Measurements from ENCODE around the gene TPCN1.
"Not testable (repeated sequence)": the region's sequence is repeated elsewhere in the genome, so short reads cannot be mapped to it uniquely, and the experiment has no call there.

The TPCN1 gene

DNA sequence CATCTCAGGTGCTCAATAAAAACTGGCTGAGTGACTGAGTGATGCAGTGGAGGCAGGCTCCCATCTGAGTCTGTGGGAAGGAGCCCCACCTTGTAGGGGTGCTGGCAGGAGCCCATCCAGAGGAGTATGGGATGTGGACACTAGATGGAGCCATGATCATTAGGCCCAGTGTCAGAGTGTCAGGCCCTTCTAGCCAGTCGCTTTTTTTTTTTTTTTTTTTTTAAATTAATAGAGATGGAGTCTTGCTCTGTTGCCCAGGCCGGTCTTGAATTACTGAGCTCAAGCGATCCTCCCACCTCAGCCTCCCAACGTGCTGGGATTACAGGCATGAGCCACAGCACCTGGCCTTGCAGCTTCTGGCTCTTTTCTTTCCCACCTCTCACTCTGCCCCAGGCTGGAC, 24.3 kb upstream of the TPCN1 start:
- peak in 1 of 2 experiments; percentile 40 for DNase-seq (ENCODE audit: low read depth in 2 of 2)

DNA sequence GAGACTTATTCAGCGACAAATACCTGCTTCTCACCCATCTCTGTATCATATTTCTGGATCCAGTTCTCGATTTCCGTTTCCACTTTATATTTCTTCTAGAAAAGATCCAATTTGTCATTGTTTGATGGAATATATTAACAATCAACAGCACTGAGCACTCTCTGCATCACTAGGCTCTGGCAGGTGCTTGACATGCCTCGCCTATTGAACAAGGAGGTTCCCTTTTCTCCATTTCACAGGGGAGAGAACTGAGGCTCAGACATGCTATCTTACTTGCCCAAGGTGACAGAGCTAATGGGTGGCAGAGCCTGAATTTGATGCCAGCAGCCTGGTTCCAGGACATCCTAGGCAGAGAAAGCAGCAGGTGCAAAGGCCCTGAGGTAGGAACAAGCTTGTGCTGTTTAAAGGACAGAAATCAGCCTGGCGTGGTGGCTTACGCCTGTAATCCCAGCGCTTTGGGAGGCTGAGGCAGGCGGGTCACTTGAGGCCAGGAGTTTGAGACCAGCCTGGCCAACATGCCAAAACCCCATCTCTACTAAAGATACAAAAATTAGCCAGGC, 23.7 kb upstream of the TPCN1 start:
- no peak for DNase-seq (ENCODE audit: low read depth in 2 of 2)

DNA sequence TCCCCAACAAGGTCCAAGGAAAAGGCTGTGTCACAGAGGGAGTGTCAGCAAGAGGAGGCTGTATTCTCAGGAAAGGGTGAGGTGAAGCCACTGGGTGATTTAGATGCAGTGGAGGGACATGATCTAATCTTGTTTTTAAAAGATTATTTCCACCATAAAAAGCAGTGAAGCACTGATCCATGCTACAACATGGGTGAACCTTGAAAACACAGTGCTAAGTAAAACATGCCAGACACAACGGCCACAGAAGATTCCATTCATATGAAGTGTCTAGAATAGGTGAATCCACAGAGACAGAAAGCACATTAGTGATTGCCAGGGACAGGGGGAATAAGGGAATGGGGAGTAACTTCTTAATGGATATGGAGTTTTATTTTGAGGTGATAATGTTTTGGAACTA, 23.0 kb upstream of the TPCN1 start:
- DNase-seq (ENCODE audit: low read depth in 2 of 2) = no peak

DNA sequence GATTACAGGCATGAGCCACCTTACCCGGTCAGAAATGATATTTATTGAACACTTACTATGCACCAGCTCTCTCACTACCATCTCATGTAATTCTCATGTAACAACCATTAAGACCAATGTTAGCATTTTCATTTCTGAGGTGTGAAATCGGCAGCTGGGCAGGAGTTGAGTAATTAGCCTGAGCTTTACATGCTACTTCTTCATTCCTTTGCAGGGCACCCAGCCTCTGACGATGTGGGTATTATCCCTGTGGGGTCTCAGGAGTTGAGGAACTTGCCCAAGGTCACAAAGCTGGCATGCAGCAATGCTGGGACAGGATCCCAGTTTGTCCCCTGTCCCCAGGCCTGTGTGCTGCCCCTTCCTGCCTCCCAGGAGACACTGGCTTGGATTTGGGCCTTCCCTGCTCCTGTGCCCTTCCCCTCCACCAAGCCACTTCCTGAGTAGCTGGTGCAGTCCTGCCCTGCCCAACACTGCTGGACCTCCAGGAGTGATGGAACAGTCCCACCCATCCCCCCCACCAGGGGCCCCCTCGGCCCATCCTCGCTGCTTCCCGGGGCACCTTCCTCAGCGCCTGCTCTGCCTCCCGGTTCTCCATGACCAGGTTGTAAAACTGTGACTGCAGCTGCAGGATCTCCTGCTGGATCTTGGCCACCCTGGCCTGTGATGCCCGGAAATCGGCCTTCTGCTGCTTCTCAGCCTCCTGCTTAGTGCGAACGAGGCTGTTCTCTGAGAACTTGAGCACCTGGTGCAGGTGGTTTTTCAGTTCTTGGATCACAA, 21.1 kb upstream of the TPCN1 start:
- DNase-seq (ENCODE audit: low read depth in 2 of 2) = no peak

DNA sequence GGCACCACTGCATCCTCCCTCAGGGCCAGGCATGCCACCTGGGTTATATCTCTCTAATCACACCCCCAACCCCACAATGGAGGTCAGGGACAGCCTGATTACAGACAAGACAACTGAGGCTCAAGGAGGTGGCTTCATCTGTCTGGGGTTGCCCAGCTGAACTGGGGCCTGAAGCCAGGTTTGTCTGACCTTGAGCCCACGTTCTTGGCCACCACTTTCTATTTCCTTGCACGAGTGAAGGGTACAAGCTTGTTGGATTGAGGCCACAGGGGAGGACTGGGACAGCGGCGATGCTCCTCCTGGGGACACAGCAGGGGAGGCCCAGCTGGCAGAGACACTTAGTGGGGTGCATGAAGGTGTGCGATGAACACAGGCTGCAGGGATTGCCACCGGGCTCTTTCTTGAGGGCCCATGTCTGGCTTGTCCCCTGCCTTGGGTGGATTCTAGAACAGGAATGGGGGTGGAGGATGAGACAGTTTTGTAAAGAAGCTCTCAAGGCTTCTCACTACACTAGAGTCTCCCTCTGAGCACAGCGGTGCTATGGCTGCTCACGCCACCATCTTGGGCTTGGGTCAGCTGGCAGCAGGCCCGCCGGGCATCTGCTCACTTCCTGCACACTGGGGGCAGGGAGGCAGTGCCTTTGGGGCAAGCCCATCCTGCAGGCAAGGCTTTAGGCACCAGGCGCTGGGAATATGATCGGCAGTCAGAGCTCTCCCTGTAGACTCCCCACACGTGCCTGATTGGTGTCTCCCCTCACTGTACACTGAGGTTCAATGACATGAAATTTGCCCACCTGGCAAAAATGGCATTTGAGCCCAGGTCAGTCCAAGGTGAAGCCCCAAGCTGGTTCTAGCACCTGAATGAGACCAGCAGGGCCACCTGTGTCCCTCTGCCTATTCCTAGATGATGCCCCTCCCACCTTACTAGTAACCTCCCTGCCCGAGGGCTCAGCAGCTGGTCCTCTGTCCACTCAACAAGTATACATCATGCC, 19.8 kb upstream of the TPCN1 start:
- DNase-seq (ENCODE audit: low read depth in 2 of 2) = no peak

DNA sequence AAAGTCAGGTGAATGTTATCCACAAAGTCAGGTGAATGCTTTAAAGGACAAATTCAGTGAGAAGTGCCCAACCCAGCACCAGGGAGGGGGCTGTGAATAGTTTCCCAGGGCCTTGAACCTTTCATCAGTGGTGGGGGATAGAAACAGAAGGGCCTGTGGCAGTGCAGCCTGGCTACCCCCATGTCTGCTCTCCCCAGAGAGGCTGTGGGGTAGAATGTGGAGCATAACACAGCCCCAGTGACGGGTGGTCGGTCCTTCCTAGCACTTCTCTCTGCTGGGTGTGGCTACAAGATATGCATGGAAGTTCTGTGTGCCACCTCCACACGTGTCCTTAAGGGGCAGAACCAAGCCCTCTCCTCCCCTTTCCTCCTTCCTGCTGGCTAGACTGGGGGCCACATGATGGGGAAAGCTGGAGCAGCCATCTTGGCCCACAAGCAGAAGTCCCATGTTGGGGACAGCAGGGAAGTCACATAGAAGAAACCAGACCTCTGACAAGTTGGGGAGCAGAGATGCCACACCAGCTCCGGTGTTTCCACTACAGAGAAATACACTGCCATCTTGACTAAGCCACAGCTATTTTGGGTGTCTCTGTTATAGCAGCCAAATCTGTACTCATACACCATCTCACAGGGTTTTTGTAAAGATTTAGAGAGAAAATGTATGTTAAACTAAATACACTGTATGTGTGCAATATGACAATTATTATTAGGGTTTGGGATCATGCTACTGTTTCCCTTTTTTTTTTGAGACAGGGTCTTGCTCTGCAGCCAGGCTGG, 18.8 kb upstream of the TPCN1 start:
- no peak for DNase-seq (ENCODE audit: low read depth in 2 of 2)

DNA sequence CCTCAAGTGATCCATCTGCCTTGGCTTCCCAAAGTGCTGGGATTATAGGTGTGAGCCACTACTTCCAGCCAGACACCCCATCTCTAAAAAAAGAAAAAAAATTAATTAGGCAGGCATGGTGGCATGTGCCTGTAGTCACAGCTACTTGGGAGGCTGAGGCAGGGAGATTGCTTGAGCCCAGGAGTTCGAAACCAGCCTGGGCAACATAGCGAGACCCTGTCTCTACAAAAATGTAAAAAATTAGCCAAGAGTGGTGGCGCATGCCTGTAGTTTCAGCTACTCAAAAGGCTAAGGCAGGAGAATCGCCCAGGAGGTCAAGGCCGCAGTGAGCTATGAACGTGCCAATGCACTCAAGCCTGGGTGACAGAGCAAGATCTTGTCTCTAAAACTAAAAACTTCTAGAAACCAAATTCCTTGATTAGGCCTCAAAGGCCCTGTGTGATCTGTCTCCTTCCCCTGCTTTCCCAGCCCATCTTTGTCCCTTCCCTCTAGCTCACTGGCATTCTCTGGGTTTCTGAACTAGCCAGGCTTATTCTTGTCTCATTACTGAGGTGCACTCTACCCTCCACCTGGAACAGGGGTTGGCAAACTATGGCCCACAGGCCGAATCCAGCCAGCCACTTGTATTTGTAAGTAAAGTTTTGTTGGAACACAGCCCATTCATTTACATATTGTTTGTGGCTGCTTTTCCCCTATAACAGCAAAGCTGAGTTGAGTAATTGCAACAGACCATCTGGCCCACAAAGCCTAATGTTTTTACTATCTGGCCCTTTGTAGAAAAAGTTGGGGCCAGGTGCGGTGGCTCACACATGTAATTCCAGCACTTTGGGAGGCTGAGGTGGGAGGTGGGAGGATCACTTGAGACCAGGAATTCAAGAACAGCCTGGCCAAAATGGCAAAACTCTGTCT, 17.2 kb upstream of the TPCN1 start:
- no peak for DNase-seq (ENCODE audit: low read depth in 2 of 2)

DNA sequence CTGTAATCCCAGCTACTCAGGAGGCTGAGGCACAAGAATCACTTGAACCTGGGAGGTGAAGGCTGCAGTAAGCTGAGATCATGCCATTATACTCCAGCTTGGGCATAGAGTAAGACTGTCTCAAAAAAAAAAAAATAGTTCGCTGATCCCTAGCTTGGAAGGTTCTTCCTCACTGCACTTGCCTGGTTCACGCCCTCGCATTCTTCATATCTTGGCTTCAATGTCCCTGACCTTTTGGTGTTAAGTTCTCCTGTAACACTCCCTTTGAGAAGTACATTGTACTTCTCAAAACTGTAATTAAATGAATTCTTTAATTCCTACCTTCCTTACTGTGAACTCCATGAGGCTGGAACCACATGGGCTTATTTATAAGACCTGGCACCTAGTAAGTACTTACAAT, 16.5 kb upstream of the TPCN1 start:
- DNase-seq (ENCODE audit: low read depth in 2 of 2) = no peak

DNA sequence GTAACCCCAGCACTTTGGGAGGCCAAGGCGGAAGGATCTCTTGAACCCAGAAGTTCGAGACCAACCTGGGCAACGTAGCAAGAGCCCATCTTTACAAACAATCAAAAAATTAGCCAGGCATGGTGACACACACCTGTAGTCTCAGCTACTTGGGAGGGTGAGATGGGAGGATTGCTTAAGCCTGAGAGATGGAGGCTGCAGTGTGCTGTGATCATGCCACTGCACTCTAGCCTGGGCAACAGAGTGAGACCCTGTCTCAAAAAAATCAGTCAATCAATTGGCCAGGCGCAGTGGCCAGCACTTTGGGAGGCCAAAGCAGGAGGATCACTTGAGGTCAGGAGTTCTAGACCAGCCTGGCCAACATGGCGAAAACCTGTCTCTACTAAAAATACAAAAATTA, 14.5 kb upstream of the TPCN1 start:
- not testable (repeated sequence) for DNase-seq (ENCODE audit: low read depth in 2 of 2)

DNA sequence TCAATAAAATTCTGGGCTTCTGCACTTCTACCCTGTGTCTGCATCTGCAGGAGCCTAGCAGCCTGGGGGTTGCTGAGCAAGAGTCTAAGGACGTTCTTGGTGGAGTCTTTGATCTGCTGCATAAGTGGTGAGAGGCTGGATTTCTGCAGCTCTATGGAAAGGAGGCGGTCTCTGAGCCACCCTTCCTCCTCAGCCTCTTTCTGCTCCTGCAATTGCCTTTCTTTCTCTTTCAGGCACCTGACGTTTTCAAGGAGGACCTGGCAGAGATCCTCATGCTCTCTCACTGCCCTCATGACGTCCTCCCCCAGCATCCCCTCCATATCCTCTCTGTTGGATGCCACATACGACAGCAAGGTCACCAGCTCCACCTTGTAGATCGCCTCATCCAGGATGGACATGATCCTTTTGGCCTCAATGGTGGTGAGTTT, 13.6 kb upstream of the TPCN1 start:
- no peak for DNase-seq (ENCODE audit: low read depth in 2 of 2)

DNA sequence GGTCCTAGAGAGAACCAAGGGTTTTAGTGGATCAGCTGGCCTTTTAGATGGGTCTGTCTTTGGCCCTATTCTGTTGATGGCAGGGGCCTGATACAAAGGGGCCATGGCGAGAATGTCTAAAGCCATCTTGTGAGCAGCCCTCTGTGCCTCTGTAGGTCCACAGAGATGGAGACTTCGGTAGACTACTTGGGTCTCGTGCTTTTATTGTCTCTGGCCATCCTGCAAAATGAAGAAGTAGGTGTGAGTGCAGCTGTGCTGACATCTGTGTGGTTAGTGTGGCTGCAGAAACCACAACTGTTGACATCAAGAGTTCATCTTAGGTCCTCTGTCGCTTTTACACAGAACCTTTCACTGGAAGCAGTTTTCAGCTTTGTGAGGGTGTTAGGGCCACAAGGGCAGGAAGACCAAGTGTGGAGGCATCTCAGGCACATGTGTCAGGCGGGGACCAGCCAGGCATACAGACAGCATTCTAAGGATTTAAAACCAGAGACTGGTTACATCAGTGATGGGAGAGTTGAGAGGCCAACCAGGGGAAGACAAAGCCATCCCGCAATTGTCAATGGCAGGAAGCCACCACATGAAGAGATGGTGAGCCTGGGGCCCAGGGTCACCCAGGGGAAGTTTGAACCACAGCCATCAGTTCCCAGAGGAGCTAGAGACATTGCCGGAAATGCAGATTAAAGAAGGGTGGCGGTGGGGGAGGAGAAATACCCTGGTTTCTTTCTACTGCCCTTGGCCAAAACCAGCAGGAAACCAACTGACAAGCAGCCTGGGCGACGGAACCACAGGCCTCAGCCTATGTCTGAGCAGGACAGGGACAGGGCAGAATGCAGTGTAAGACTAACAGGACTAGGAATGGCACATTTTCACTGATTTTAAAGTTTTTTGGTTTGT, 13.0 kb upstream of the TPCN1 start:
- DNase-seq (ENCODE audit: low read depth in 2 of 2) = peak in 1 of 2 experiments; percentile 50

DNA sequence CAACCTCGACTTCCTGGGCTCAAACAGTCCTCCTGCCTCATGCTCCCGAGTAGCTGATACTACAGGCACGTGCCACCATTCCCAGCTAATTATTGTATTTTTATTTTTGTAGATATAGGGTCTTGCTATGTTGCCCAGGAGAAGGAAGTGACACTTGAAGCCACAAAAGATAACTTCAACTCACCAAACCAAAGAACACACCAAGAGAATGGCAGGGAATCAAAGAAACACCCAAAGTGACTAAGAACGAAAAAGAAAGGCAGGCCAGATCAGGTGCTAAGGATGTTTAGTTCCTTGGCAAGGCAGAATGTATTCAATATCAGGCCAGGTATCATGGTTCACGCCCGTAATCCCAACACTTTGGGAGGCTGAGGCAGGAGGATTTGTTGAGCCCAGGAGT, 10.1 kb upstream of the TPCN1 start:
- no peak for DNase-seq (ENCODE audit: low read depth in 2 of 2)

DNA sequence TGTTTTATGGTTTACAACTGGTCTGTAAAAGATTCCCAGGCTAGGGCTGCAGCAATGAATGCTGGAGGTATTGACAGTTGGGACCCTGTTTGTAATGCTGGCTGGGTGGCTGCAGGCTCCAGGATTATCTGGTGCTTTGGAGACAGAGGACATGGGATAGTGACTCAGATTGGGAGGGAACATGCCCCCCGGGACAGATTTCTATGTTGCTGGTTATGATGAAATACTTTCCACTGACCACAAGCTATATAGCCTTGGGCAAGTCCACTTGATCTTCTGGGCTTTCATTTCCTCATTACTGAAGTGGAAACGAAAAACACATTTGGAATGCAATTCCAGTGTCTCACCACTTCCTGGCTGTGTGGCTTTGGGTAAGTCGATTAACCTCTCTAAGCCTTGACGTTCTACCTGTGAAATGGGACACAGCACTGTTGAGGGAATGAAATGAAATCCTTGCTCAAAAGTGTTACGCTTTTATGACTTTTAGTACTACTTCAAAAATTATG, 6.3 kb upstream of the TPCN1 start:
- no peak for DNase-seq (ENCODE audit: low read depth in 2 of 2)

DNA sequence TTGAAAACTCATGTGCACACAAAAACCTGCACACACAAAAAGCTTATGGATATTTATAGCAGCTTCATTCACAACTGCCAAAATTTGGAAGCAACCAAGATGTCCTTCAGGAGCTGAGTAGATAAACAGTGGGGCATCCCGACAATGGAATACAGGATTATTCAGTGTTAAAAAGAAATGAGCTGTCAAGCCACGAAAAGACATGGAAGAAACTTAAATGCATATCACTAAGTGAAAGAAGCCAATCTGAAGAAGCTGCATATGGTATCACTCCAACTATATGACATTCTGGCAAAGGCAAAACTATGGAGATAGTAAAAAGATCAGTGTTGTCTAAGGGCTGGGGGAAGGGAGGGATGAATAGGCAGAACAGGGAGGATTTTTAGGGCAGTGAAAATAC, 5.2 kb upstream of the TPCN1 start:
- no peak for DNase-seq (ENCODE audit: low read depth in 2 of 2)

DNA sequence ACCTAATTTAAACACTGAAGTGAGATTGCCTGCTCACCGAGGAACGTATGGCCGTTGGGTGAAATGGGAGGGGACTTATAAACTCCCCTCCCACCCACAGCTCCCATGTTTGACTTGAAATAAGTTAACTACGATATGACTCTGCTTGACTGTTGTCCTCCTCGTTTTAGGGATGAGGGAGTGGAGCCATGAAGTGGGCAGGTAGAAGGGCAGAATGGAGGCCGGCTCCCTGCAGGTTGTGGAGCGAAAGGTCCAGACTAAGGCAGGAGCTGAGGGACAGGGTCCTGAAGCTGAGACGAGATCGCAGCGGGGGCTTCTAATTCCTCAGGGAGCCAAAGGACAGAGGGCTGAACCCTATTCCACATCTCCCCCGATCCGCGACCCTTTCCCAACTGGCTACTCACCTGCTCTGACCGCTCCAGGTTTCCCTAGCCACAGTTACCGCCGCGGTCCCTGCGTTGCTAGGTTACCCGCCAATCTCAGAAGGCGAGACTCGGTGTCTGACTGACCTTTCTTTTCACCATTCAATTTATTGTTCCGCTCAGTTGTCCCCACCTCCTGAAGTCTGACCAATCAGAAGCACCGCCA, 577 bp upstream of the TPCN1 start:
- no peak for DNase-seq (ENCODE audit: low read depth in 2 of 2)

DNA sequence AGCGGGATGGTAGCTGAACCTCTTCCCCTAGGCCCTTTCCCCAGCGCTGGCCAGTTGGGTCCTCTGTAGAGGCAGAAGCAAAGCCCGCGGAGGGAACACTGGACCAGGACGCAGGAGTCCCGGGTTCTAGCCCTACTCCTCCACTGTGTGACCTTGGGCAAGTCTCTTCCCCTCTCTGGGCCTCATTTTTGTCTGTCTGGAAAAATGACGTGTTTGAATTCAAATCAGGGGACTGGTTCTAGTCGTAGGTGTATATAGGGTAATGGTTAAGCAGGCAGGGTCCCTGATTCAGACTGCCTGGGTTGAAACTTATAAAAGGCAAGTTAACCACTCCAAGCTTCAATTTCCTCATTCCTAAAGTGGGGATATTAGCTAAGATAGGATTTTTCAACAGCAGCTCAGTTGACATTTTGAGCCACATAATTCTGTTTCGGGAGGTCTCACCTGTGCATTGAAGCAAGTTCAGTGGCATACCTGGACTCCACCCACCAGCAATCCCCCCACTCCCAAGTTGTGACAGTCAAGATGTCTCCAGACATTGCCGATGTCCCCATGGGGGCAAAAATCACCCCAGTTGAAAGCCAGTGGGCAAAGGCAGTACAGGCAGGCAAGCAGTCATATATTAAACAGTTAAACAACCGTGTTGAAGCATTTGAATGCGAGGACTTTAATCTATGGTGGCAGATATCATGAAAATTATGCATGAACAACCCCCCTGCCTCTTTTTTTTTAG, 899 bp downstream of the TPCN1 start:
- no peak for DNase-seq (ENCODE audit: low read depth in 2 of 2)

DNA sequence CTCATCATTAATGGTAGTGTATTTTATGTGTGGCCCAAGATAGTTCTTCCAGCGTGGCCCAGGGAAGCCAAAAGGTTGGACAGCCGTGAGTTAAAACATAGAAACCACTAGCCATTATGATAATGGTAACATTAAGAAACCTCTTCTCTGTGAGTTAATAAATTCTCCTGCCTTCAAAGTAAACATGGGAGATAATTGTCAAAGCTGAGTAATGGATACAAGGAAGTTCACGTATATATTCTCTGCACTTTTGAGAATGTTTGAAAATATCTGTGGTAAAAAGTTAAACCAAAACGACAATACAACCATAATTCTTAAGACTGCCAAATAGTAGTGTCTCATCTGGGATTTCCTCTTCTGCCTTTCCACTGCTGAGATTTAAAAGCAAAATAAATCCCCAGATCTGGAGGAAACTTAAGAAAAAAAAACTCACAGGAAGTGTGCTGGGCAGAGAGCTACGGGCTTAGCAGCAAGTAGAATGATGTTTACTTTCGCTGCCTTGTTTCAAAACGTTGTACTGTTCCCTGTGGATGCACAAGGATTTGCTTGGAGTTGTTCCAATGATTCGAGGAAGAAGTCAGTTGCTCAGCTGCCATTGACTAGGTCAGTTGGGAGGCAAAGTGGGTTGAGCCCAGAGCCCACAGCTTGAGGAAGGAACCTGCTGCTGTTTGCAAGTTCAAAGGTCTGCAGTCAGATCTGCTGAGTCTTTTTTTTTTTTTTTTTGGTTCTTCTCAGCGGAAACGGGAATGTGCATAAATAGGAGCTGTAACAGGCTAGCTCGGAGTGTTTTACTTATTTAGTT, 1.7 kb downstream of the TPCN1 start:
- no peak for DNase-seq (ENCODE audit: low read depth in 2 of 2)

DNA sequence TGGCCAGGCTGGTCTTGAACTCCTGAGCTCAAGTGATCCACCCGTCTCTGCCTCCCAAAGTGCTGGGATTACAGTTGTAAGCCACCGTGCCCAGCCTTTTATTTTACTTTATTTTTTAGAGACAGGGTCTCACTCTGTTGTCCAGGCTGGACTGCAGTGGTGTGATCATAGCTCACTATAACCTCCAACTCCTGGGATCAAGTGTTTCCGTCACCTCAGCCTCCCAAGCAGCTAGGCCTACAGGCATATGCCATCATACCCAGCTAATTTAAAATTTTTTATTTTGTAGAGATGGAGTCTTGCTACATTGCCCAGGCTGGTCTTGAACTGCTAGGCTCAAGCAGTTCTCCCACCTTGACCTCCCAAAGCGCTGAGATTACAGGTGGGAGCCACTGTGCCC, 3.7 kb downstream of the TPCN1 start:
- no peak for DNase-seq (ENCODE audit: low read depth in 2 of 2)

Measured in stimulated activated CD4-positive, alpha-beta T cell treated with anti-CD3 and anti-CD28 coated beads, Interleukin-12 subunit alpha, Interleukin-12 subunit beta, amount 100 ng/mL, for 24 hours (primary cell).